Effector CD4-positive, alpha-beta T cell (primary cell): ENCODE results near the gene OR6A2. TPM values are rescaled to one million over a fixed set of nuclear protein-coding genes. Genes with fewer than 3 reads are reported as not detected.
A peak's percentile ranks its signal among the peaks of the same experiment; 100 is the strongest.
"Not testable (repeated sequence)": the region's sequence is repeated elsewhere in the genome, so short reads cannot be mapped to it uniquely, and the experiment has no call there.

ENCODE experiments used
- DNase-seq: peaks from one replicate; pipeline ENCODE4 v3.0.0-alpha.2; 2020
- total RNA-seq: gene quantifications from one replicate; lab custom pipeline; 2026; lab: John Stamatoyannopoulos, UW

OR6A2 gene
- not detected for total RNA-seq

DNA sequence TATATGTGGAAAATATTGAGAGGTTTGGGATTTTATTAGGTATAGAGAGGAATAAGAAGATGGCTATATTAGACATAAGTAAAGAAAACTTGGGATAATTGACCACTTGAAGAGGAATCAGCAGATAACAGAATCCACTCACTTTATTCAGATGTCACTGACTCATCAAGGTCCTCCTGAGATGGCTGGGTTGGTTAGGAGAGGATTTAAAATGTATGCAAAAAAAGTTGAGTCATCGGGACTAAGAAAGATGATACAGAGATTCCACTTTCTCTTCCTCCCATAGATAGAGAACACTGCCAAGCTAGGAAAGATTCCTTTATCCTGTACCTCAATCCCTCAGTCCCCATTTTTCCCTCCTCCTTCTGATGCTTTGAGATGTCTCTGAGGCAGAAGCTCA is at the start of gene OR6A2:
OR6A2 (minus strand) TSS at position 288 of the 400 bp plus-strand sequence. CDS start 3,981 bp downstream, outside the sequence.
- no peak for DNase-seq

DNA sequence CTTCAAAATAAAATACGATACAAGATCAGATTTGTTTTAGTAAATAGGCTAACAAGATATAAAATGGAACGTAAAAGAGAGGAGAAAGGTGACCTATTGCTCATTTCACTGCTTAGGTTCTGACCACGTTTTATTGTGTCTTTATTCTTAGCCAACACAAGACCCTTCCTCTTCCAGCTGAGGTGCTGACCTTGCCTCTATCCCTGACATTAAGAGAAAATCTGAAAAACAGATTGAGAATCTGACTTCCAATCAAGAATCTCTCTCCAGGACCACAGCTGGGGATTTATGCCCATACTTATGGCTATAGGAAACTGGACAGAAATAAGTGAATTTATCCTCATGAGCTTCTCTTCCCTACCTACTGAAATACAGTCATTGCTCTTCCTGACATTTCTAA is 45.9 kb upstream of the OR6A2 start, which contains the start of gene OR10A5:
OR10A5 (plus strand) TSS at position 301 of the 400 bp plus-strand sequence; CDS start at position 301, 0 bp downstream.
- no peak for DNase-seq

DNA sequence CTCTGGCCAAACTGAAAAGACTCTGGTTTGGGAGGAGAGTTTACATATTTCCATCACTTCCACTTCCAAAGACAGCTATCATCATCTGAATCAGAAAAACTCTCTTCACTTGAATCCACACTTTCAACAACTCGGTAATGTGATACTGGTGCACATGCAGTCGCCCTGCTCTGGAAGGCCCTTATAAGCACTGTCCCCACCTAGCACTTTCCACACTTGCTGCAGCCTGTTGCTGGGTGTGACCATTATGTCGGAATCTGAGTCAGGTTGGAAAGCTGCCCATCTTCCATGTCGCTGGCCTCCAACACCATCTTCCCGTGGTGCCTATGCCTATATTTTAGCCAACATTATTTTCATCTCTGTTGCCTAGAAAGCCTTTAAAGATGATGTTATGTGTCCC is 44.9 kb upstream of the OR6A2 start:
- DNase-seq = no peak

DNA sequence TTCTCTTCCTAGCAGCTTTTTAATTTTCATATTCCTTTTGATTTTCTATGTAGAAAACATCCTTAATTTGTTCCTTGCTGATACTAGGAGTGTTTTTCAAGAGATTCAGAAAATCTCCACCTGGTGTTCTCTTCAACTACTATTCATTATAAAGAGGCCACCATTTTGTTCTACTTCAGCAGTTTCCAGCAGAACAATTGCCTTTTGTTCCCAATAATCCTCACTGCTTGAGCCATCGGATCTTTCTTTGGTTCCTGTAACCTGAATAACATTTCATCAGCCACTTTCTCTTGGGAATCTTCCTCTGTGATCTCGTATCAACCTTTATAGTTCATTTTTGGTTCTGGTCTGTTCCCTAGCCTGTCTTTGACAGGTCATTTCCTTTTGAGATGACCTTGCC is 44.2 kb upstream of the OR6A2 start:
- DNase-seq = no peak

DNA sequence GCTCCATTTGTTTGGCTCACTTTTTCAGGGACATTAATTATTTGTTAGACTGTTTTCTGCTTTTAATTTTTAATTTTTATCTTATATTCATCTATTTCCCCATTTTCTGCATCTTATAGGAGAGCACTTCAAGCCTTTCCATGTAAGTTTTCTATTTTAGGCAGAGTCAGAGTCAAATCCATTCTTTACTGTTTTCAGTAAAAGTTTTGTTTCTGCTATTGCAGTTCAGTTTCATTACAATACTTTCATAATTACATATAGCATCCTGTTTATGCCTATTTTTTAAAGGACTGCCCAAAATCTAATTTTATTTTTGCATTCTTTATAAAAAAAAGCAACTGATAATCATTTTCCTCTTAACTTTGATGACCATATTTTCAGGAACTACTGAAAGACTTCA is 42.2 kb upstream of the OR6A2 start:
- DNase-seq = no peak

DNA sequence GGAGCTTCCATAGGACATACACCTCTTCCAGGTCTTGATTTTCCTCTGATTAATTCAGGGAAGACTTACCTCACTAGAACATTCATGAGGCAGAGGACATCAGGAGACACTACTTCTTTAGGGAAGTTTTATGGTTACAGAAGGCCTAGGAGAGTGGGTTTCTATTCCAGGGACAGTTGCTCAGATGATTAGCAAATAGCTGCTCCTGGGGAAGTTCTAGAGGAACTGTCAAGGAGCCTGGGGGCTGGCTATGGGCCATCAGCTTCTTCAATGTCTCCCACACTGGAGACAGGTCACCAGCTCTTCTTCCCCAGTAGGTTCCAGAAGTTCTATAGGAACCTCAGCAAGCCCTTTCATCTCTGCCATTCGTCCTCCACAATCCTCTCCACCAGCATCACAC is 34.5 kb upstream of the OR6A2 start:
- DNase-seq = no peak

DNA sequence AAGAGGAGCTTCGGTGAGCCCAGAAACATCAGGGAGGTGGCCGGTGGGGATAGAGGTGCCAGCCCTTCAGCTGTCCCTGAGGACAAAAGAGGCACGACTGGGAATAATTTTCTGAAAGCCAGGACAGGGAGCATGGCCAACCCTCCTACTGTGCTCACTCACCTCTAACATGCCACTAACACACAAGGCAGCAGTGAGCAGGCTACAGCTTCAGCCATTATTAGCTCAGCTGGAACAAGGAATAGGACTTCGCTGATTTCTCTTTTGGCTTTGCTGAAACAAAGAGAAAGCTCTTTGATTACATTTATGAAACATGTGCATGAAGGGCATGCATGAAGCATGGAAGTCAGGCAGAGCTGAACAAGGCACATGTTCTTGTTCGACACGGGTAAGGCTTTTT is 33.9 kb upstream of the OR6A2 start:
- no peak for DNase-seq

DNA sequence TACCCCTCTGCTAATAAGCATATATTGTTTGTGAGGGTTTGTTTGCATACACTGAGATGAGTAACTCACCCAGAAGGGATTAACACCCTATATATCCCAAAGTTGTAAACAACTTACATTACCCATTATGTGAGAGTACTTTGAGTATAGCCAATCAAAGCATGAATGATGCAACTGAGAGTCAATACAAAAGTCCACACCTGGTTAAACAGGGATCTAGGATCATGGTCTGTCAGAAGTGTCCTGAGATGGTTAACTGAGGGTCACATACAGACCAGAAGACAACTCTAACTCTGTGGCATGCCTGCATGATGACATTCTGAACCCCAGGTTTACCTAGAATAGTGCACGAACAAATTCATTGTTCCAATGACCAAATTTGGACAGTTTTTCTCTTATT is 28.6 kb upstream of the OR6A2 start:
- DNase-seq = no peak

DNA sequence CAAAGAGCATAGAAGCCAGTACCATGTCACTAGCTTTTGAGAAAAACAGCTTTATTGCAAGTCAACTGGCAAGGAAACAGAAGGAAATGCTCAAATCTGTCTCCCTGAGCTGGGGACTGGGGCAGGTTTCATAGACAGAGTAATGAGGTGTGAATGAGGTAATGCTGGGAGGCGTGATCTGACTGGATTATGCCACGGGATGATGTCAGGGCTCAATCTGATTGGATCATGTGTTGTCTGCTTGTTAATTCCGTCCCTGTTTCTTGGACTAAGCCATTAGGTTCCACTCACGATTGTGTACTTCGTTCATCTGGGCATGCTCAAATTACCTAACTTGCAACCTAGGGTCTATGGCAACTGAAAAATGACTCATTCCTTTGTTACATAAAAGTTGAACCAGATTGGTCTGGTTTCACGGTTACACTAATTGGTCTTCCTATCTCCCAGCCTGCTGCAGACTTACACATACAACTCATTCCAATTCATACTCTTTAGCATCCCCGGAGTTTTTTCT is 25.8 kb upstream of the OR6A2 start:
- no peak for DNase-seq

DNA sequence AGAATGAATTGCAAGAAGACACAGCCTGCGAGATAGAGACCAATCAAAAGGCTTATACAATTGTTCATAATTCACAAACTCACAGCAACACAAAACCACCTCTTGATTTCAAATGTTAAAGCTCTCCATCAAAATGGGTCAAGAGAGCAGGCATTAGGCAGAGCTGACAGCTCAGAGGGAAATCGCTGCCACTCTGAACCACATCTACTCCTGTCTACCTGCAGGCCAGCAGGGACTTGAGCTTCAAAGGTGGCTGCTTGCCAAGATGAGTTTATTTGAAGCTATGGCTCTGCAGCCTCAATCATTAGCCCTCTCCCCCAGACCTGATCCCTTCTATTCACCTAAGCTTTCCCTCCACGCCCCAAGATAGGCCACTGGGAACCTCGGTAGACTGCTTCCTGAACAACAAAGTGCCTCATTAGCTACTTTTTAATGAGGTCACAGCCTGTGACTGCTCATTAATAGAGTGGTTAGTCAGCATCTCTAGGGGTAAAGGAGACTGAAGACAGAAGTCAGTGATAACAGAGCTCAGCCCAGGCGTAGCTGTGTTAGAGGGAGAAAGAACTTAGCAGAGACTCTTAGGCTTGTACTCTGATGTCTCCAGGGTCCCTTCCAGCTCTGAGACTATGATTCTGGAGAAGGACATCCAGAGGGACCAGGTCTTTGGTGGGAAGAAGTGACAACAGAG is 24.8 kb upstream of the OR6A2 start:
- DNase-seq = no peak

DNA sequence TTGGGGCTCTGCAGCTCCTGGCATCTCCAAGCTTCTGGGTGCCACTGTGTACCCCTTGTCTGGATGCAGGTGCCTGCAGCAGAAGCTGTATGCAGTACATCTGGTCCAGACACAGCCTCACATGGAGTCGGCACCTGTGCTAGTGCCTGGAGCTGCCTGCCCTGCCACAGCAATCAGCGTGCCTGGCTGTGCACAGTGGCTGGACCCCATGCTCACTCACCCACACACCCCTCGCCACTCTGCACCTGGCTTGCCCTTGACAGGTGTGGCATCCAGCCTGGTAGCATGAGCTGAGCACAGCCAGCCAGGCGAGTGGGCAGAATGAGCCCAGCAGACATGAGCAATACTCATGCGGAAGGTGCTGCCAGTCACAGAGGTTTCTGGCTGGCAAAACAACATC is 19.5 kb upstream of the OR6A2 start:
- no peak for DNase-seq

DNA sequence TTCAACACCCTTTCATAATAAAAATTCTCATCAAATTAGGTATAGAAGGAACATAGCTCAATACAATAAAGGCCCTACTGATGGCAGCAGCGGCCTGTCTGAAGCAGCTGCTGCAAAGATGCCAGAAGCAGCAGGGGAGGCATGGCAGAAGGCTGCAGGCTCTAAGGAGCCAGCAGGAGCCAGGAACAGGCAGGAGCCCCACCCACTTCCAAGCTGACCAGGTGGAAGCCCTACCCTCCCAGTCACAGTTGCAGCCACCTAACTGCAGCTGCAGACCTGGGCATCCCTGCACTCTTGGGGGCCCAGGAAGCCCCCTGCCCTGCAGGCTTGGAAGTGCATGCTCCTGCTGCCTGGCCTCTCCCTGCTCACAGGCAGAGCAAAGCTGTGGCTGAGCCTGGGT is 18.2 kb upstream of the OR6A2 start:
- no peak for DNase-seq

DNA sequence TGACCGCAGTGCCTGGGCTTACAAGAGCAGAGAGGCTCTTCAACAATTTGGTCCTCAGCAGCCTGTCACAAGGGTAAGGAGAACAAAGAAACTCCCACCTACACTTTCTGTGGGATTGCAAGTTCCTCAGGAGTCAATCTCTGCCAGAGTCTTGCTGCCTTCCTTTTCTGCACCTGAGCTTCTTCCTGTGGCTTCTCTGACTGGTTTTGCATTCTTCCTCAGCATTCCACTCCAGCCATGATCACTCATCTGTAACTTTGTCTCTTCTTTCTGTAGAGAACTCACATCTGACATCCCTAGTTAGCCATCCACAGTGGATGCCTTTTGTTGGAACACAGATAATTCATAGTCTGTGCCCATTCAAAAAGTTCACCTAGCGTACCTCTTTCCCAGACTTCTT is 14.2 kb upstream of the OR6A2 start:
- no peak for DNase-seq

DNA sequence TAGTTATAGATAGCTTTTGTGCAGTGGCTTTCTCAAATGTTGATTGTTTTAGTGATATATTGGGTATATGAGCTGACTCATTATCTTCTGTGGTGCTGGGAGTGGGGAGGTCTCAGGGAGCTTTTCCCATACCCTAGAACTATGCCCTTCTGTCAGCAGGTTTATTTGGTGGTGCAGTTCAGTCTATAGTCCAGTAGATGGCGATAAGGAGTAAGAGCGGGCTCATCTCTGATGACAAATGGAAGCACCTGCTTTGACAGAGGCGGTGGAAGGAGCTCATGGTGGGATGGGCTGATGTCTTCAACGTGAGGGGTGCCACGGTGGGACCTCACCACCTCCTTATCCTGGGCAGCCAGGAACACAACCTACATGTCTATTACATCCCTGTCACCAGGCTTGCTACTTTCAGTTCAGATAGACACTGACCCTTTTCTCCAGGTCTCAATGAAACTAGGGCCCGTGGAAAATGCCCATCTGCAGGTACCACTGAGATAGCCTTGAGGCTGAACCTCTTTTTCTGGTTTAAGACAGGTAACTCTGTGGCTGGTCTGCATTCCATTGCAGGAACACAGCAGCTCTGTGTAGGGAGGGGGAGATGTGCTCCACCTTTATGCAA is 13.0 kb upstream of the OR6A2 start:
- peak; percentile 3 for DNase-seq

DNA sequence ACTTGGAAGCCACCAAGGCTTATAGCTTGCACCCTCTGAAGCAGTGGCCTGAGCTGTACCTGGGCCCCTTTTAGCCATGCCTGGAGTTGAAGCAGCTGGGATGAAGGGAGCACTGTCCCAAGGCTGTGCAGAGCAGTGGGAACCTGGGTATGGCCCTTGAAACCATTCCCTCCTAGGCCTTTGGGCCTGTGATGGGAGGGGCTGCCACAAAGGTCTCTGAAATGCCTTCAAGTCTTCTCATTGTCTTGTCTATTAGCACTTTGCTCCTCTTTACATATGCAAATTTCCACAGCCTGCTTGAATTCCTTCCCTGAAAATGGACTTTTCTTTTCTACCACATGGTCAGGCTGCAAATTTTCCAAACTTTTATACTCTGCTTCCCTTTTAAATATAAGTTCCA is 1.6 kb upstream of the OR6A2 start:
- DNase-seq = not testable (repeated sequence)

DNA sequence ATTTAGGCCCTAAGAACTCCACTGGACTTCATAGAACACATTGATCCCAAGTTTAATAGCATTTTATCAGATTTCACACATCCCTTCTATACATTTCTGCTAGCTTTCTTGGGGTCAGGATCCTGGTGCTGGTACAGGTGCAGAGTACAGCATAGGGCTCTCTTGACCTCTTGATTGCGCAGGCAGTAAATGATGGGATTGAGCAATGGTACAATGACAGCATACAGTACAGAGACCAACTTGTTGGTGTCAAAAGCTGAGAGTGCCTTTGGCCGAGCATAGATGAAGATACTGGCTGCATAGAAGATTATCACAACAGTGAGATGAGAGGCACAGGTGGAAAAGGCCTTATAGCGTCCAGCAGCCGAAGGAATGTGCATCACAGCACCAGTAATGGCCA is 4.8 kb downstream of the OR6A2 start:
- DNase-seq = no peak

DNA sequence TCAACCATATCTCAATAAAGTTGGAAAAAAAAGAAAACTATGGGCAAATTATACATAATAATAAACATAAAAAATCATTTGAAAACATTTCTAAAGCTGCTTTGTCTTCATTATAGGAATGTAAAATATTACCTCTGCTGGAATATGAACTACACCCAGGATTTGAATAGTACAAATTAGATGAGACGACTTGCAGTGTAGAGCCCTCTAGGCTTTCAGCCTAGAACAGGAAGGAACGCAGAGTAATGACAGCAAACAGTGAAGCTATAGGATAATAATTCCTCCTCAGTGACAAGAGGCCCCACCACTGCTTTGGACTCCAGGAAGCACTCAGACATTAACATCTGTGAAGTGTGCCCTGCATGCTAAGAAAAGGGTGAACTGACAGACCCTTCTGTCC is 8.9 kb downstream of the OR6A2 start:
- no peak for DNase-seq

DNA sequence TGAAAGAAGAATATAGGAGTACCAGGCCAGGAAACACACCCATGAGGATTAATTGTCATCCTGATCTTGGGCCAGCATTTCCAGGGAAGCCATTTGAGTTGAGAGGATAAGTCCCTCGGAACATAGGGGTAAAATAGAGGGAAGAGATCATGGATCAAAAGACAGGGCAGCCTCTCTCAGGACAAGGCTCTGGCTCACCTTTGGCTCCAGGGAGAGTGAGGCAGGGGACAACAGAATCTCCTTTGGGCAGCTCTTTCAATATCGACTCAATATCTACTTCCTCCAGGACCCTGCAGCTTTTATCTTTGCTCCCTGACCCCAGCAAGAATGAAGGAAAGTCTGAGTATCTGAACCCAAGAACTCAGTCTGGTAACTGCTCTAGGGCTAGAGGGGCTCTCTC is 16.8 kb downstream of the OR6A2 start, which contains the start of gene OR2AG1:
OR2AG1 (plus strand) TSS at position 301 of the 400 bp plus-strand sequence. CDS start 2,018 bp downstream, outside the sequence.
- DNase-seq = no peak

DNA sequence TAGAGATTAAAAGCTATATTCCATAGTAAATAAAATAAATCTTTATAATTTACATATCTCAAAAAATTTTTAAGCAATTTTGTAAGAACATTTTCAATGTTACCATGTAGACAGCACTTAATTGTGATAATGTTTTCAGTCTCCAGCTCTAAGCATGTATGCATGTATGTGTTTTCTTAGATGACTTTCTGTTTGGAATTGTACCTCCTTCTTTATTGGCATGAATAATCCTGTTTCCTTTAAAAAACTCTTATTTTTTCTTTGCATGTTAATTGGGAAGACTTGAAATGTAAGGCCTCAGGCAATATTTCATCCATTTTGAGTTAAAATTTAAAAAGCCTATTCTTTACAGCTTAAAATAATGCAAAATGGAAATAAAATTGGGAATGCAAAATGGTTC is 18.7 kb downstream of the OR6A2 start:
- no peak for DNase-seq

DNA sequence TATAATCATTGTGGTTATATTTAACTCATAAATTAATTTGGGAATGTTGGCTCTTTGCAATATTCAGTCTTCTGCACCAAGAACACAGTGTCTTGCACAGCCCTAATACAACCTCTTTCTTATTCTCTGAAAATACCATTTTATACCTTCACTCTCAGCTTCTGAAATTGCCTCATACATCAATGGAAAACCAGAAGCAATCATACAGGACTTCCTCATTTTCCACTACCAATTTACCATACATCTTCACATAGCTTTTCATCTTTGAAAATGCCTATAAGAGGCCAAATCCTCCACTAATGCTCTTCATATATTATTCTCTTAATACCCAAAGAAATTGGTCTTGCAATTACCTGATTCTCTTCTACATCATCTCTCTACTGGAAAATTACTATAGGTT is 21.0 kb downstream of the OR6A2 start:
- DNase-seq = no peak

DNA sequence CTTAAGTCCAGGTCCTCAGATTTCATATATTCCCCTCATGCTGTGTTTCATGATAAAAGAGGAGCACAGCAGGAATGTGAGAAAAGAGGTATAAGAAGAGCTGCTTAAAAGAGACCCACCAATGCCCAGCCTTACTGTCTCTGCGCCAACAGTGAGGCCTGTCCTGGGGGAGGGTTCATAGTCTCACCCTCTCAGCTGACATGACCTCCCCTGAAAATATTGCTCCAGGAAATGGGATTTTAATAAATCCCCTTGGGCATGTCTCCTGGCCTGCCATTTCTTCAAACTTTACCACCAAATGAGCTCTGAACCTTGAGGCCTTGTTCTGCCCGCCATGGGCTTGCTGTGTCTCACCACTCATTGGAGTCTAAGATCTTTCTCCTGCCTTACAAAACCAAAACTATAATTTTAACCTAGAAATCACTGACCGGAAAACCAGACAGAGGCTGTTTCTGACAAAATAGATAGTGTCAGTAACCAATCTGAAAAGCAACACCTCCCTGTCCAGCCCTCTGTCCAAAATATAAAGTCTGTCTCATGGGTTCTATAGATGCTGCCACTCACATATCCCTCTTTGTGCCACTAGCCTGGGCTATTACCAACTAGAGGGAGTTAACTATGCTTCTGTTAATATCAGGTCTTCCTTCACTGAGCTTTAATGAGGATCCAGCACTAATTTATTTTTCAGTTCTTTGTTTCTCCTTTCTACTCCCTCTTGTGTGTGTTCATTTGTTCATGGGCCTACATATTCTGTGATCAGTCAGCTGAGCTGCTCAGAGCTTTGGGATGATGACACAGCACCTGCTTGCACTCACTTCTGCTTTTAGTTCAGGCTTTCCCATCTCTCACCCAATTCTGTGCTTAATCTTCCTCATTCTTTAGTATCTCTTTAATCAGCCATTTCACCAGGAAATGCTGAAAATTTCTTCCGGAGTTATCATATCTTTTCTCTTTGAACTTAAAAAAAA is 27.3 kb downstream of the OR6A2 start, which contains the start of gene OR2AG2:
OR2AG2 (minus strand) TSS at position 51 of the 968 bp plus-strand sequence. CDS start 3,019 bp downstream, outside the sequence.
- DNase-seq = no peak

DNA sequence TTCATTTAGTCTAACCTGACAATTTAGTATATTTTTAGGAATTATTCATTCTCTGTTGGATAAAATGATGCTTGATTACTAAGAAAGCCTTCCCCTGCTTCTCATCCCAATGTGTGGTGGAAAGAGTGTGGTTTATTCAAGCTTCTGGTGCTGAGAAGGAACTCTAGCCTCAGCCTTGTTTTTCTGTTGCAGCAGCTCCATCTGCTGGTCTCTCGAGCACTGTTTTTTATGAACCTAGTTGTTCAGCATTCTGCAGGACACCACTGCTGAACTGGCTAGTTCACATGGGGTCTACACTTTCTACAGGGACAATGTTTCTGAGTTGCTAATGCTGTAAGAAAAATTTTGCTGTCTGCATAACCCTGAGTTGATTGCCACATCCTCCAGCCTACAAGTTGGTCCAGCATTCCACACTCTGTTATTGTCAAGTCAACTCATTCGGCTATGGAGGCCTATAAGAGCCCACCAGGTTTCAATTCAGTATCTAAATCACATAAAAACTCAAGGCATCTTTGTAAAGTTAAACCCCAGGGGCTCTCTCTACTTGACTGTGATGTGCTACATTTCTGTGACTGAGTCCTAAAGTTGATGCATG is 42.0 kb downstream of the OR6A2 start:
- peak; percentile 43 for DNase-seq

DNA sequence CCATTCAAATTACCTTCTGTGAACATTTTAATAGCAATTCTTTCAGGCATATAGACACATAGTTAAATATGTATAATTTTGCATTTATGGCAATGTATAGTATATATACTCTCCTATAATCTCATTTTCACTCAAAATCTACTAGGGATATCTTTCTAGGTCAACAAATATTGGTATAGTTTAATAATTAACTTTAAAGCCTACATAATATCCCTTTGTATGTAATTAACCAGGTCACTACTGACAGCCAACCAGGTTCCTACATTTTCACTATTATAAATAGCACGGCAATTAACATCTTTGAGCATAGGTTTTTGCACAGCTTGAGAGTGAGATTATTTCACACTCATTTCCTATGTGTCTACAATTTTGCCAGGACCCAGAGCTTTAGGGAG is 43.5 kb downstream of the OR6A2 start:
- no peak for DNase-seq
